OCI-LY1 (cell line): ENCODE data around the gene TEX28.

Source experiments
- H2AFZ ChIP-seq: fragments of 200-600 bp; sonication (generic), shearing (Covaris generic); 2 replicates; pipeline ENCODE4 v1.6.0; 2014; ENCODE audit warnings: antibody characterized with exemption, mild to moderate bottlenecking, low read length
- H3F3A ChIP-seq: fragments of 200-600 bp; sonication (generic), shearing (Covaris generic); 2 replicates; pipeline ENCODE4 v1.6.0; 2014; ENCODE audit warnings: mild to moderate bottlenecking, antibody characterized with exemption, low read length, moderate library complexity; ENCODE audit not compliant: insufficient read depth
- H3K27ac ChIP-seq: fragments of 200-600 bp; sonication (generic); 2 replicates; pipeline ENCODE4 v1.5.1; 2014; ENCODE audit warnings: low read length, mixed run types, mild to moderate bottlenecking, low read depth; ENCODE audit not compliant: poor library complexity, severe bottlenecking
- H3K27me3 ChIP-seq: fragments of 200-600 bp; sonication (generic); 2 replicates; pipeline ENCODE4 v1.6.0; 2014; ENCODE audit warnings: antibody characterized with exemption, mild to moderate bottlenecking, low read length, moderate library complexity; ENCODE audit not compliant: insufficient read depth
- H3K36me3 ChIP-seq: fragments of 200-600 bp; sonication (generic); 2 replicates; pipeline ENCODE4 v1.6.1; 2014; ENCODE audit warnings: mild to moderate bottlenecking, antibody characterized with exemption, low read length, moderate library complexity, mixed read lengths; ENCODE audit not compliant: insufficient read depth
- H3K4me1 ChIP-seq: fragments of 200-600 bp; sonication (generic); 2 replicates; pipeline ENCODE4 v1.5.1; 2014; ENCODE audit warnings: mild to moderate bottlenecking, low read length, moderate library complexity; ENCODE audit not compliant: insufficient read depth, severe bottlenecking
- H3K4me2 ChIP-seq: fragments of 200-600 bp; sonication (generic), shearing (Covaris generic); 2 replicates; pipeline ENCODE4 v1.6.1; 2014; ENCODE audit warnings: low read length
- H3K4me3 ChIP-seq: fragments of 200-600 bp; sonication (generic); 2 replicates; pipeline ENCODE4 v1.5.1; 2014; ENCODE audit warnings: low read length, low read depth, mild to moderate bottlenecking, mixed read lengths; ENCODE audit not compliant: poor library complexity, severe bottlenecking
- H3K79me2 ChIP-seq: fragments of 200-600 bp; shearing (Covaris generic); 2 replicates; pipeline ENCODE4 v1.6.1; 2016; ENCODE audit warnings: mixed run types, low read length, mixed read lengths; ENCODE audit not compliant: insufficient read depth
- H3K9ac ChIP-seq: fragments of 200-600 bp; sonication (generic), shearing (Covaris generic); 2 replicates; pipeline ENCODE4 v1.6.1; 2014; ENCODE audit warnings: mild to moderate bottlenecking, low read length, mixed read lengths
- H3K9me2 ChIP-seq: fragments of 200-600 bp; sonication (generic), shearing (Covaris generic); 2 replicates; pipeline ENCODE4 v1.6.1; 2014; ENCODE audit warnings: low read depth, mild to moderate bottlenecking, low read length, mixed read lengths
- H3K9me3 ChIP-seq: fragments of 200-600 bp; shearing (Covaris generic); 2 replicates; pipeline ENCODE4 v1.6.1; 2014; ENCODE audit warnings: low read length, mixed read lengths
- H4K20me1 ChIP-seq: fragments of 200-600 bp; sonication (generic), shearing (Covaris generic); 2 replicates; pipeline ENCODE4 v1.6.0; 2016; ENCODE audit warnings: mild to moderate bottlenecking, low read length; ENCODE audit not compliant: insufficient read depth
- CTCF ChIP-seq: fragments of 200-600 bp; sonication (generic), shearing (Covaris generic); IDR thresholded peaks from 2 replicates; pipeline ENCODE4 v1.5.1; 2017; ENCODE audit warnings: mild to moderate bottlenecking, antibody characterized with exemption, low read length, moderate library complexity, mixed read lengths
- EZH2 ChIP-seq: fragments of 200-600 bp; sonication (generic), shearing (Covaris generic); IDR thresholded peaks from 2 replicates; pipeline ENCODE4 v1.8.0; 2017; ENCODE audit warnings: borderline replicate concordance, mixed run types, mild to moderate bottlenecking, antibody characterized with exemption, low read length, moderate library complexity, mixed read lengths

TEX28 gene

GRCh38 chrX:154334496-154334895 lies 39.6 kb upstream of the TEX28 start:
- Histone ChIP-seq H3K9me3 (no peaks in the 10 kb centered on the region), H3K4me3 (no peak overlapping the region), H3F3A (no peaks in the 10 kb centered on the region), H2AFZ (no peak overlapping the region), H3K4me1 (peaks cover 14% of the 10 kb centered on the region), H3K36me3 (no peaks in the 10 kb centered on the region), H3K9ac (no peak overlapping the region; the same call in 1 of the 2 replicates), H3K4me2 (no peak overlapping the region), H4K20me1 (no peaks in the 10 kb centered on the region), H3K27me3 (no peaks in the 10 kb centered on the region), H3K79me2 (no peaks in the 10 kb centered on the region), H3K27ac (no peak overlapping the region), H3K9me2 (no peaks in the 10 kb centered on the region)
- no peak for TF ChIP-seq EZH2
- TF ChIP-seq CTCF = no peak

DNA sequence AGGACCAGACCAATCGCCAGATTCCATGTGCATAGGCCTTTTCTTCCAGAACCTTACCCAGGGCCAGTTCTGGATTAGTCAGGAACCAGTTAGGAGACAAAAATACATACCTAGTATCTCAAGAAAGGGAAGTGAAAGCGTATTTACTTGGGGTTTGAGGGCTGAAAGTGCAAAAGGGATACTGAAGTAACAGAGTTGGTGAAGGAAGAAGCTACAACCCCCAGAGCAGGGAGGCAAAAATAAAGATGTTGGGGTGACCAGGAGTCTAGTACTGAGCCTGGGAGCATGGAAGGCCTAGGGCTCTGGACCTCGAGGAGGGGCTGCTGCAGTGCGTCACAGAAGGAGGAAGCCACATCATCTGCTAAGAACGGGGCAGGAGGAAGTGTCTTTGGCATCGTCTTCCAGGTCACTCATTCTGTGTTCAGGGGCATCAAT lies 38.9 kb upstream of the TEX28 start:
- H3K4me2 ChIP-seq = peak overlapping the region; percentile 36
- H2AFZ ChIP-seq = no peak overlapping the region
- peaks cover 14% of the 10 kb centered on the region for H3K4me1 ChIP-seq
- no peaks in the 10 kb centered on the region for H3K9me2 ChIP-seq
- no peaks in the 10 kb centered on the region for H3K79me2 ChIP-seq
- H3K9ac ChIP-seq = no peak overlapping the region; the same call in 1 of the 2 replicates
- TF ChIP-seq CTCF (no peak), EZH2 (no peak)
- no peaks in the 10 kb centered on the region for H3F3A ChIP-seq
- H3K9me3 ChIP-seq = no peaks in the 10 kb centered on the region
- H3K4me3 ChIP-seq = no peak overlapping the region
- H3K27ac ChIP-seq = peak overlapping the region; percentile 57
- H3K36me3 ChIP-seq = no peaks in the 10 kb centered on the region
- no peaks in the 10 kb centered on the region for H4K20me1 ChIP-seq
- no peaks in the 10 kb centered on the region for H3K27me3 ChIP-seq

DNA sequence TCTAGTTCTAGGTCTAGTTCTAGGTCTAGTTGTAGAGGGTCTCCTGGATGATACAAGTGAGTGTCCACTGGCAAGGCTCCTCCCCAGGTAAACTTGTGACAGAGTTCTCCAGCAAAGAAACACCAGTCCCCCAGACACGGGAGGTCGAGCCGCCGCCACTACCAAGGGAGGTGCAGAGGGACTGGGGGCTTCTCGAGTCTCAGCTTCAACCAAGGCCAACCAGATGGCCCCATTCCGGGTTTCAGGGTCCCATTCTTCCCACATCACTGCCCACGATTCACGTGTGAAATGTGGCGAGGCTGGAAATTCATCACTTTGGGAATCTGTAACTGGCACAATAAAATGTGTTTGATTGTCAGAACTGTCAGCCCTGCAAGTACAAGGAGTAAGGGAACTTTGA lies 38.2 kb upstream of the TEX28 start:
- H3K4me2 ChIP-seq = no peak overlapping the region
- no peak overlapping the region for H2AFZ ChIP-seq
- H3K4me1 ChIP-seq = peaks cover 14% of the 10 kb centered on the region
- no peaks in the 10 kb centered on the region for H3K9me2 ChIP-seq
- no peak overlapping the region for H3K9ac ChIP-seq
- H3K27me3 ChIP-seq = no peaks in the 10 kb centered on the region
- TF ChIP-seq CTCF (no peak), EZH2 (no peak)
- no peak overlapping the region for H3K4me3 ChIP-seq
- no peaks in the 10 kb centered on the region for H4K20me1 ChIP-seq
- H3K36me3 ChIP-seq = no peaks in the 10 kb centered on the region
- no peaks in the 10 kb centered on the region for H3K79me2 ChIP-seq
- no peaks in the 10 kb centered on the region for H3F3A ChIP-seq
- H3K9me3 ChIP-seq = no peaks in the 10 kb centered on the region
- no peak overlapping the region for H3K27ac ChIP-seq
